DOHH2 (cell line): Measurements from ENCODE around the gene ORAI2.
"Not testable (repeated sequence)": the region's sequence is repeated elsewhere in the genome, so short reads cannot be mapped to it uniquely, and the experiment has no call there.

Experiments used
- H3F3A ChIP-seq: fragments of 200-600 bp; sonication (generic), shearing (Covaris generic); 2 replicates; pipeline ENCODE4 v1.6.0; 2016; ENCODE audit warnings: antibody characterized with exemption, mild to moderate bottlenecking; ENCODE audit not compliant: control insufficient read depth, insufficient read depth
- H3K27ac ChIP-seq: fragments of 200-600 bp; sonication (generic); 2 replicates; pipeline ENCODE4 v1.5.1; 2014; ENCODE audit warnings: low read depth, mild to moderate bottlenecking, low read length, moderate library complexity
- H3K27me3 ChIP-seq: fragments of 200-600 bp; sonication (generic); 2 replicates; pipeline ENCODE4 v1.6.1; 2014; ENCODE audit warnings: mild to moderate bottlenecking, low read length, mixed read lengths; ENCODE audit not compliant: control insufficient read depth
- H3K36me3 ChIP-seq: fragments of 200-600 bp; sonication (generic); 2 replicates; pipeline ENCODE4 v1.6.1; 2014; ENCODE audit warnings: mild to moderate bottlenecking, low read length, moderate library complexity, mixed read lengths; ENCODE audit not compliant: control insufficient read depth
- H3K4me1 ChIP-seq: fragments of 200-600 bp; sonication (generic); 2 replicates; pipeline ENCODE4 v1.6.1; 2014; ENCODE audit warnings: mild to moderate bottlenecking, low read length, mixed read lengths; ENCODE audit not compliant: control insufficient read depth
- H3K4me2 ChIP-seq: fragments of 200-600 bp; sonication (generic); 2 replicates; pipeline ENCODE4 v1.6.0; 2014; ENCODE audit warnings: mild to moderate bottlenecking, low read length, moderate library complexity
- H3K4me3 ChIP-seq: fragments of 200-600 bp; sonication (generic); 2 replicates; pipeline ENCODE4 v1.5.1; 2014; ENCODE audit warnings: mild to moderate bottlenecking, low read length, mixed read lengths
- H3K79me2 ChIP-seq: fragments of 200-600 bp; sonication (generic); 2 replicates; pipeline ENCODE4 v1.6.1; 2014; ENCODE audit warnings: mild to moderate bottlenecking, low read length, mixed read lengths; ENCODE audit not compliant: control insufficient read depth
- H3K9me2 ChIP-seq: fragments of 200-600 bp; sonication (generic); replicated peaks from 2 replicates; pipeline ENCODE4 v1.6.1; 2014; ENCODE audit warnings: mild to moderate bottlenecking, low read length, mixed read lengths; ENCODE audit not compliant: control insufficient read depth
- H3K9me3 ChIP-seq: fragments of 200-600 bp; sonication (generic); 2 replicates; pipeline ENCODE4 v1.6.1; 2014; ENCODE audit warnings: antibody characterized with exemption, low read length, mixed read lengths; ENCODE audit not compliant: control insufficient read depth, insufficient read depth
- H4K20me1 ChIP-seq: fragments of 200-600 bp; sonication (generic); 2 replicates; pipeline ENCODE4 v1.6.0; 2014; ENCODE audit warnings: low read depth, mild to moderate bottlenecking, antibody characterized with exemption, low read length, moderate library complexity; ENCODE audit not compliant: control insufficient read depth, insufficient read depth
- TF ChIP-seq, protein P1 (sequence below): fragments of 200-600 bp; sonication (generic); IDR thresholded peaks from one replicate; pipeline ENCODE4 v1.5.1; 2014; ENCODE audit warnings: antibody characterized with exemption, mild to moderate bottlenecking, low read depth, low read length; ENCODE audit not compliant: poor library complexity, severe bottlenecking

The ORAI2 gene

DNA sequence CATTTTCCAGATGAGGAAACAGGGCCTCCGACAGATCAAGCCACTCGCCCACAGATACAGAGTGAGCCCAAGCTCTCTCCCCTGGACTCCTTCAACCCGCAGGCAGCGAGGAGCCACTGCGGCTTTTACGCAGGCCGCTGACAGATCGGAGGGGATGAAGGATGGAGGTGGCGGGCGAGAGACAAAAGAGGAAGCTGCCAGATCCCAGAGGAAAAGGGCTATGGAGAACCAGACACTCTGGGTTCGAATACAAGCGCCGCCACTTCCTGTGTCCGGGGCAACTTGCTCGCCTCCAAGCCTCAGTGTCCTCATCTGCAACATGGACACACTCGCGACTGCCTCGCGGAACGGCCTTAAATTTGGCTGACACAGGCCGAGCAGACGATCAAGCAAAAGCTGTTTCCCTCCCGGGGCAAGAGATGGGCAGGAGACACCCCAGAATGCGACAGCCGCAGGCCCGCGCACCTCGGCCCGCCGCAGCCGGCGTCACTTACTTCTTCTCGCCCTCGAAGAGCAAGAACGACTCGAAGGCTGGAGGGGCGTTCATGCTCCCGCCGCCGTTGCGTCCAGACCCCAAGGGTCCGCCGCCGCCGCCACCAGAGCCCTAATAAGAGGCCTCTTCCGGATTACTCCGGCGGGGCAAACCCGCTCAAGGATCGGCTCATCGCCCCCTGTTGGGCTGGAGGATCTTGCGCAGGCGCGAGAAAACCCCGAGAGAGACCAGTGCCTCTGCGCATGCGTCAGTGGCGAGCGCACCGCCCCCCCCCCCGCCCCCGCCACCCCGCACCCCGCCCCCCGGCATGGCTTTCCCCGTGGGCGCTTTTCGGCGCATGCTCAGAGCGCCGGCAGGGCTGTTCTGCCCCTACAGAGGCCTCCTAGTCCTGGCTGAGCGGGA is 45.2 kb downstream of the ORAI2 start, which contains the start of gene POLR2J:
TSS of gene POLR2J (minus strand) at position 609 of the 895 bp plus-strand sequence. CDS start at position 547, 62 bp downstream.
- not testable (repeated sequence) for H3K4me1 ChIP-seq, H3K36me3 ChIP-seq, H3K27ac ChIP-seq, H3K9me2 ChIP-seq, H3K79me2 ChIP-seq, H3K9me3 ChIP-seq, H3K27me3 ChIP-seq, H4K20me1 ChIP-seq, H3F3A ChIP-seq
- Histone ChIP-seq H3K4me3 (peak within 1 kb of the TSS; percentile 57), H3K4me2 (peak within 1 kb of the TSS; percentile 45)

DNA sequence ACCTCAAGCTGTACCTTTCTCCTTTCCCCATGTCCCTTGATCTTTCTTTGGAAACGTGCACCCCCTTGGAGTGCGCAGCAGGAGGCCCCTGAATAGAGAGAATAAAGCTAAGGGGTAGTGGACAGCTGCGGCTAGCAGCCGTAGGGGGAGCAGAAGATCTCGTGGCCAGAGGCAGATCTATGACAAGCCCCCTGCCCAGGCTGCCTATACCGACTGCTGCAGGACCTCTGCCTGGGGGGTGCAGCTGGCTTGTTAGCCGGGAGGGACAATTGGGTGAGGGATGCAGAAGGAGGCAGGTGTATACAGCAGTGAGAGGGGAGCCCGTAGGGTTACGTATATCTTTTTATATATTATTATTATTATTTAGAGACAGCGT is 45.8 kb downstream of the ORAI2 start:
- not testable (repeated sequence) for H3K79me2 ChIP-seq, H4K20me1 ChIP-seq, H3K9me2 ChIP-seq, H3K4me1 ChIP-seq, H3K36me3 ChIP-seq, H3K27ac ChIP-seq, H3K9me3 ChIP-seq, H3K27me3 ChIP-seq, H3F3A ChIP-seq, H3K4me3 ChIP-seq
- peak overlapping the region; percentile 45 for H3K4me2 ChIP-seq

DNA sequence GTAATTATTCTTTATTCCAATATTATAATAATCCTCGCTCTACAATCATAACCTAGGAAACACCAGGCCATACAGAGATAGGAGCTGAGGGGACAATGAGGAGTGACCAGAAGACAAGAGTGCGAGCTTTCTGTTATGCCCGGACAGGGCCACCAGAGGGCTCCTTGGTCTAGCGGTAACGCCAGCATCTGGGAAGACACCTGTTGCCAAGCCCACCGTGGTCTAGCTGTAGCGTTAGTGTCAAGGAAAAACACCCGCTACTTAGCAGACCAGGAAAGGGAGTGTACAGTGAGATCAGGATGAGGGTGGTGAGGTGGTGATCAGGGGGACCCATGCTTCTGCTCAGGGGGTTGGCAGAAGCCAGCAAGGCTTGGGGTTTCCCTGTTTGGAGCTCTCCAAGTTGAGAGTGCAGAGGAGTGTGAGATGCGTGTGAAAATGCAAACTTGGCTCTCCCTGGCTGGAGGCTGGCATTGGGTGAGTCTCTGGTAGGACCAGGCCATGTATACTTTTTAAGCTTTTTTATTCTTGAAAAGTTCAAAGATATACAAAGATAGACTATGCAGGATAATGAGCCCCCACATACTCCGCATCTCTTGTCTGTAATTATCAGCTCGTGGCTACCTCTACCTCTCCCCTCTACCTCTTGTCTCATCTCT is 46.7 kb downstream of the ORAI2 start:
- H3K27me3 ChIP-seq, H3K79me2 ChIP-seq, H3K9me2 ChIP-seq, H3K4me1 ChIP-seq, H3K4me2 ChIP-seq, H3F3A ChIP-seq, H3K9me3 ChIP-seq, H3K36me3 ChIP-seq, H3K4me3 ChIP-seq, H3K27ac ChIP-seq, H4K20me1 ChIP-seq: not testable (repeated sequence)
- TF ChIP-seq, protein P1, sequence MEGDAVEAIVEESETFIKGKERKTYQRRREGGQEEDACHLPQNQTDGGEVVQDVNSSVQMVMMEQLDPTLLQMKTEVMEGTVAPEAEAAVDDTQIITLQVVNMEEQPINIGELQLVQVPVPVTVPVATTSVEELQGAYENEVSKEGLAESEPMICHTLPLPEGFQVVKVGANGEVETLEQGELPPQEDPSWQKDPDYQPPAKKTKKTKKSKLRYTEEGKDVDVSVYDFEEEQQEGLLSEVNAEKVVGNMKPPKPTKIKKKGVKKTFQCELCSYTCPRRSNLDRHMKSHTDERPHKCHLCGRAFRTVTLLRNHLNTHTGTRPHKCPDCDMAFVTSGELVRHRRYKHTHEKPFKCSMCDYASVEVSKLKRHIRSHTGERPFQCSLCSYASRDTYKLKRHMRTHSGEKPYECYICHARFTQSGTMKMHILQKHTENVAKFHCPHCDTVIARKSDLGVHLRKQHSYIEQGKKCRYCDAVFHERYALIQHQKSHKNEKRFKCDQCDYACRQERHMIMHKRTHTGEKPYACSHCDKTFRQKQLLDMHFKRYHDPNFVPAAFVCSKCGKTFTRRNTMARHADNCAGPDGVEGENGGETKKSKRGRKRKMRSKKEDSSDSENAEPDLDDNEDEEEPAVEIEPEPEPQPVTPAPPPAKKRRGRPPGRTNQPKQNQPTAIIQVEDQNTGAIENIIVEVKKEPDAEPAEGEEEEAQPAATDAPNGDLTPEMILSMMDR: peak; percentile 24

DNA sequence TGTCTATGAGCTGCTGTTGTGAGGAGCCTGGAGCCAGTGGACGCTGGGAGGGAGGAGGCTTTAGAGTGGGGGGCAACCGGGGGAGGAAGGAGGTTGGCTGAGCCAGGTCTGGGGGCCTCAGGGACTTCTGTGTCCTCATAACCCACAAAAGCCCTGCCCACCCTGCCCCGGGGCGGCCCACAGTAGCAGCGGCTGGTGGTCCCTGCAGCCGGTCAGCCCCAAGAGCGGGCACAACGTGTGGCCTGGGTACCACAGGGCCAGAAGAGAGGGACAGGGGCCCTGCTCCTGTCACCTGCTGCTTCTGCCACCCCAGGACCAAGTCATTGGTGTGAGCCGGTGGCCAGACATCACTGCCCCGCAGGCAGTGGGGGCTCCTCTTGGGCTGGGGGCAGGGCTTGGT is 48.6 kb downstream of the ORAI2 start:
- H3K27me3 ChIP-seq, H3K4me3 ChIP-seq, H3K79me2 ChIP-seq, H3K27ac ChIP-seq, H3K4me1 ChIP-seq, H4K20me1 ChIP-seq, H3K9me2 ChIP-seq, H3K4me2 ChIP-seq, H3K9me3 ChIP-seq, H3F3A ChIP-seq, H3K36me3 ChIP-seq: not testable (repeated sequence)

DNA sequence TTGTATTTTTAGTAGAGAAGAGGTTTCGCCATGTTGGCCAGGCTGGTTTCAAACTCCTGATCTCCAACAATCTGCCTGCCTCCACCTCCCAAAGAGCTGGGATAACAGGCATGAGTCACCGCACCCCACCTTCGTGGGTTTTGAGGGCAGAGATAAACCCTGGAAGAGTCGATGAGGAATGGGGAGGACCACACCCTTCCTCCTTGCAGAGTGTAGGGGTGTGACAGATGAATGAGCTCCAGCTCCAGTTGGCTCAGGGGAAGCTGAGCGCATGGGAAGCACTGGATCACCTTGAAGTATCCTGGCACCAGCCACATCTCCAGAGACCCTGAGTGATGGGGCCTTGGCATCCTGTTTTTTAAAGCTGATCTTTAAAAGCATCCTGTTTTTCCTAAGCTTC is 50.9 kb downstream of the ORAI2 start:
- not testable (repeated sequence) for H3K4me1 ChIP-seq, H3K4me3 ChIP-seq, H3K27ac ChIP-seq, H3K9me3 ChIP-seq, H3F3A ChIP-seq, H4K20me1 ChIP-seq, H3K4me2 ChIP-seq, H3K79me2 ChIP-seq, H3K9me2 ChIP-seq, H3K27me3 ChIP-seq, H3K36me3 ChIP-seq

- not testable (repeated sequence) for H3K9me2 ChIP-seq, H3K79me2 ChIP-seq, H3K36me3 ChIP-seq, H3K27me3 ChIP-seq, H3K4me3 ChIP-seq, H3K4me2 ChIP-seq, H3K27ac ChIP-seq, H3F3A ChIP-seq, H3K9me3 ChIP-seq, H4K20me1 ChIP-seq, H3K4me1 ChIP-seq
These were observed 57.2 kb downstream of the ORAI2 start for GRCh38 chr7:102490529-102491075.

DNA sequence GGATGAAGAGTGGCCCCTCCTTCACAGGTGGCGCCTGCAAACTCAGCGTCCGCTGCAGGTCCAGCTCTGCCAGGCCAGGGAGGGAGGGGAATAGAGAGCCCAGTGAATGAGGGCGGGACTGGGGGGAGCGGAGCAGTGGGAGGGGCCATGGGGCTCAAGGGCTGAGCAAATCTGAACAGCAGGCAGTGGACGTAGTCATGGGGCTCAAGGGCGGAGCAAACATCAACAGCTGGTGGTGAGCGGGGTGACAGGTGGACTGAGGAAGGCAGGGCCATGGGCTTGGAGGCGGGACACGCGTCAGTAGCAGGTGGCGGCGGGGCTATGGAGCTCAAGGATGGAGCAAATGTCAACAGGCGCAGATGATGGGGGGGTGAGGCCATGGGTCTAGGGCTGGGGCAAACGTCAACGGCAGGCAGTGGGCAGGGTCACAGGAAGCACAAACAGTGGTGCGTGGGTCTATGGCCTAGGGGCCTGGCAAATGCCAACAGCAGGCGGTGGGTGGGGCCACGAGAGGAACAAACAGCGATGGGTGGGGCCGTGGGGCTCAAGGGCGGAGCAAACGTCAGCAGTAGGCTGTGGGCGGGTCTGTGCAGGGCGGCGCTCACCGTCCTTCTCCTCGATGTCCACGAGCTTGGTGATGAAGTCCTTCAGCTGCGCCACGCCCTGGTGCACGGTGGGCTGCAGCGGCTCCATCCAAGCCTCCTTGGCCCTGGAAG is 60.0 kb downstream of the ORAI2 start:
- H3K9me3 ChIP-seq, H3K79me2 ChIP-seq: not testable (repeated sequence)

More for the DNA sequence above, 60.0 kb downstream of the ORAI2 start:
- H3K4me1 ChIP-seq, H3K9me2 ChIP-seq, H3K27ac ChIP-seq, H3K36me3 ChIP-seq, H3K4me2 ChIP-seq, H3F3A ChIP-seq, H3K27me3 ChIP-seq, H3K4me3 ChIP-seq, H4K20me1 ChIP-seq: not testable (repeated sequence)
